COLO668 (cell line): Measurements from ENCODE around the gene LHFPL5.

Experiments used
- DNase-seq: peaks from one replicate; lab custom pipeline; 2025; ENCODE audit not compliant: unreplicated experiment; lab: John Stamatoyannopoulos, UW

LHFPL5 gene

DNA sequence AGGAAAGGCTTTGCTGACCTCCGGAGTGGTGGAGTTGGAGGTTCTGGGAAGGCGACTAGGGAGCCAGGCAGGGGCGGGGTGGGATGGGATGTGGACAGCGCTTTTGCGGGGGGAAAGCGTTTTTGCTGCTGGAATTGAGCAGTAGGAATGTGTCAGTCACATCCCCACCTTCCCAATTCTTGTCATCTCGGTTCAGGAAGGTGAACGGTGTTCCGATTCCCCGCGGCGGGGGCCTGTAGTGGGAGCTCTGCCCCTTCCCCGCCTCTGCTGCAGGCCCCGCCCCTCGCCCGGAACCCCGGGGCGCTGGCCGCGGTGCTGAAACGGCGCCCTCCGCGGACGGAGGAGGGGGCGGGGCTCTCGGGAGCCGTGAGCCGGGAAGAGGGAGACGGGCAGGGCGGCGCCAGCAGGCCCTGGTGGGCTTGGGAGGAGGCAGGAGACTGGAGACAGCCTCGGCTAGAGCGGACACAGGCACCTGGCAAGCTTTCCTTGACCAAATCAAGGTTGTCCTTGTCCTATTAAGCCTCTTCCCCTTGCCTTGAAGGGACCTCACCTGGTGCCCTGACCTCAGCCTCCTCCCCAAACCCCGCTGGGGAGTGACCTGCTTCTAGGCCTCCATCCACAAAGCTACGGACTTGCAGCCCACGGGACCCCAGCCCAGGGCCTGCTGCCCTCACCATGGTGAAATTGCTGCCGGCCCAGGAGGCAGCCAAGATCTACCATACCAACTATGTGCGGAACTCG, at the start of gene LHFPL5:
LHFPL5 (plus strand) TSS at position 357 of the 741 bp plus-strand sequence; CDS start at position 676, 319 bp downstream.
- peak; percentile 79 for DNase-seq

- no peak for DNase-seq
These were observed 47.6 kb upstream of the LHFPL5 start for GRCh38 chr6:35757456-35758123.

DNA sequence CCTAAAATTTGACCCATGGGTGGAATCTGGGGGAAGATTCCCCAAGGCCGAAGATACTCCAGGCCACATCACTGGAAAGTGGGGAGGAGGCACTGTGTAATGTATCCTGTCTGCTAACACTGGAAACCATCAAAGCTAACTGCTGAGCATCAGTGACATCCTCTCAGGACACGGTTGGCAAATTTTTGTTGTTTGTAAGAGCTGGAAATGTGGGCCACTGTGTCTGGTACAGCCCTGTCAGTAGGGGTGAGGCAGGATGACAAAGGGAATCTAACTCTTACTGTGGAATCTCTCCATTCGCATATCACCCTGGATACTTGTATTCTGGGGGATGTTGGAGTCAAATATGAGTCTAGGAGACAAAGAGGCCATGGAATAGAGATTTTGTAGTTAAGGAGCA, 45.7 kb upstream of the LHFPL5 start:
- DNase-seq = no peak

- no peak for DNase-seq
These were observed 39.4 kb upstream of the LHFPL5 start for GRCh38 chr6:35765739-35766138.

DNA sequence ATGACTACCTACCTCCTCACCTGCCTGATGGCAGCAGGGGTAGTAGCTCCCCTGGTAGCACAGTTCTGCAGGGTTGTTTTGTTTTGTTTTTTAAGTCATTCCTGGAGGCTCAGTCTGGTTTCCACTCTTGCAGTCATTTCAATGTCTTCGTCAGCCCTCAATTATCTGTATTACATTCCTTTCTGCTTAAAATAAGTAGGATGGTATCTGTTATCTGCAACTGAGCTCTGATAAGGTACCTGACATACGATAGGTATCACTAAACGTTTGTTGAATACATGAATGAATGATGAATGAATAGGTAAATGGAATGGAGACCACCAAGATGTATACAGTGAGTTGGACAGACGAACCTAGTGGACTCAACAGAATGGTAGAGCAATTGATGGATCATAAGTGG, 35.9 kb upstream of the LHFPL5 start:
- no peak for DNase-seq

GRCh38 chr6:35771343-35771627, 33.9 kb upstream of the LHFPL5 start:
- DNase-seq = no peak

DNA sequence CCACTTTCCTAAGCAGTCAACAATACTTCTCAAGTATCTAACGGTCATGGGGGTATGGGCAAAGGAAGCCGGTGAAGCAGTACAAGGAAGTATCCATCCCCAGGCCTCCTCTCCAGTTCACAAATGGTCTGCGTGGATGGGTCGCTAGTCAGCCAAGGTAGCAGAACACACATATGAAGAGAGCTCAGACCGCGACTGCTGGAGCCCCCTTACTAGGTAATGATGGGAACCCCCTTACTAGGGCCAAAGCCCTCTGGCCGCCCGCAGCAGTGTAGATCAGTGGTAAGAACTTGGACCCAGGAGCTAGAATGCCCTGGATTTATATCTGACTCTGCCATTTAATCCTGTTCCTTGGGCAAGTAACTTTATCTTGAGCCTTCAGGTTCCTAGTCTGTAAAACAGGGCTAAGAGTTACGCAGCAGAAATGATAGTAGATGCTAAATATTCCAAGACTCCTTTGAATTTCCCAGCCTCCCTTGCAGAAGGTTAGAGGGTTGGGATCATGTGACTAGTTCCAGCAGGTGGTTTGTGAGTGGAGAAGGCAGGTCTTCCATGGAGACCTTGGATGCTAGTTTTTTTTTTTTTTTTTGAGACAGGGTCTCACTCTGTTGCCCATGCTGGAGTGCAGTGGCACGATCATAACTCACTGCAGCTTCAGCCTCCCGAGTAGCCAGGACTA, 30.9 kb upstream of the LHFPL5 start:
- DNase-seq = no peak

- DNase-seq = no peak
These were observed 30.1 kb upstream of the LHFPL5 start for GRCh38 chr6:35775031-35775430.

GRCh38 chr6:35776364-35777215, 28.6 kb upstream of the LHFPL5 start, which contains the start of gene CLPSL2:
TSS of gene CLPSL2 (plus strand) at chr6:35776598. CDS start at chr6:35776619, 21 bp downstream.
- peak; percentile 58 for DNase-seq

DNA sequence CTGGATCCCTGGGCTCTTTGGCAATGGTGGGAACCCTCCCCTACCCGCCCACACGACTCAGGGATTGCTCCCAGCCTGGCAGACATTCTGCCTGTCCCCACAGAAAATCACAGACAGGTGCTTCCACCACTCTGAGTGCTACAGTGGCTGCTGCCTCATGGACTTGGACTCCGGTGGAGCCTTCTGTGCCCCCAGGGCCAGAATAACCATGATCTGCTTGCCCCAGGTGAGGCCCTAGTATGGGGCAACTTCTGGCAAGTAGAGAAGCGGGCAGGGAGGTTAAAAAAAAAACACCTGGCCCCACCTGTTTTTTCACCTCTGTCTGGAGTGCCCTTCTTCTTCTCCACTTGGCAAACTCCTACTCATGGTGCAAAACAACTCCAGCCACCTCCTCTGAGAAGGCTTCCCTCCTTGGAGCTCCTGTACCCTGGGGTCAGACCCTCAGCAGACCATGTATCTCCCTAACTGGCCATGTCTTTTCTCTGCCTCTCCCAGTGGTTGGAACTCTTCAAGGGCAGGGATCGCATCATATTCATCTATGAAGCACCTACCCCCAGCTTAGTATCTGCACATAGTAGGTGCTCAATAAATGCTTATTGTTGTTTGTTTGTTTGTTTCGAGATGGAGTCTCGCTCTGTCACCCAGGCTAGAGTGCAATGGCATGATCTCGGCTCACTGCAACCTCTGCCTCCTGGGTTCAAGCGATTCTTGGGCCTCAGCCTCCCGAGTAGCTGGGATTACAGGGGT, 27.6 kb upstream of the LHFPL5 start:
- no peak for DNase-seq

DNA sequence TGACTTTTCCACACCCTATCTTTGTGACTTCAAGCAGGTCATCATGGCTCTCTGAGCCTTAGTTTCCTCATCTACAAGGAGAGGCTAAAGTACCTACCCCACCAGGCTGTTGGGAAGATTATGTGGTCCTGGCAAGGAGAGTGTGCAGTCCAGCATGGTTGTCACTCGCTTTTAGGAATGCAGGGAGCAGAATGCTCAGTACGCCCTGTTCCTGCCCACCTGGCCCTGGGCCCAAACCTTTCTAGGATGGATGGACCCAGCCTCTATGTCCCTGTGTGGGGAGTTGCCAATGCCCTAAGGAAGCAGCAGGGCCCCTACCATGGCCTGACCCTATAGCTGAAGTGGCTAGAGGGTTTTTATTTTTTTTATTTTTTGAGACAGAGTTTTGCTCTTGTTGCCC, 26.7 kb upstream of the LHFPL5 start:
- no peak for DNase-seq

DNA sequence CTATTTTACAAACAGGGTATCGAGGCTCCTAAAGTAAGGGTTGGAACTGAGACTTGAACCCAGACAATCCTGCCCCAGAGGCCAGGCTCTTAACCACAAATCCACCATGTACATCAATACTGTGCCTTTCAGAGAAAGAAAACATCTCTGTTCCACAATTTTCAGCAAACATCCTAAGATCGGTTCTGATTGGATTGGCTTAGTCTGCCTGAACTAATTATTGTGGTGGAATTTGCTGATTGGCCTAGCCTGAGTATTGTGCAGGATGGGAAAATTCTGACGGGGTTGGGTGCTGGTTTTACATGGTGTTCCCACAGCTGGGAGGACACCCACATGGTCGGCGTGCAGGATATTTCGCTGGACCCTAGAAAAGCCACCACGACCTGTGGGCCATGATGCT, 24.4 kb upstream of the LHFPL5 start, which contains the start of gene CLPSL1:
CLPSL1 (plus strand) TSS at position 301 of the 400 bp plus-strand sequence; CDS start at position 393, 92 bp downstream.
- no peak for DNase-seq

GRCh38 chr6:35781290-35781689, 23.9 kb upstream of the LHFPL5 start:
- DNase-seq = no peak

DNA sequence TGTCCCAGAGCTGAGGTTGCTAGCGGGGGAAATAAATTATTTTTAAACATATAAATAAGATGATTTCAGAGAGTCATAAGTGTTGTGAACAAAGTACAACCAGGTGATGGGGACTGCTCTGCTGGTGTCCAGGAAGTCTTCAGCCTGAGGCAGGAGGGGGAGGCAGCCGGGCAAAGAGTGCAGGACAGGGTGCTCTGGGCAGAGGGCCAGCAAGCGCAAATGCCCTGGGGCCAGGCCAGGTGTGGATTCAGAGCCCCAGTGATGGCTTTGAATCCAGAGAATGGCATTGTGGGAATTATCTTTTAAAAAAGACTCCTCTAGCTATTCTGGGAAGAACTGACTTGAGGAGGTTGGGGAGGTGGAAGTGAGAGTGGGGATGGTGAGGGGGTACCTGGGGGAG, 22.7 kb upstream of the LHFPL5 start:
- peak; percentile 24 for DNase-seq

- no peak for DNase-seq
These were observed 21.0 kb upstream of the LHFPL5 start for GRCh38 chr6:35784200-35784599.

DNA sequence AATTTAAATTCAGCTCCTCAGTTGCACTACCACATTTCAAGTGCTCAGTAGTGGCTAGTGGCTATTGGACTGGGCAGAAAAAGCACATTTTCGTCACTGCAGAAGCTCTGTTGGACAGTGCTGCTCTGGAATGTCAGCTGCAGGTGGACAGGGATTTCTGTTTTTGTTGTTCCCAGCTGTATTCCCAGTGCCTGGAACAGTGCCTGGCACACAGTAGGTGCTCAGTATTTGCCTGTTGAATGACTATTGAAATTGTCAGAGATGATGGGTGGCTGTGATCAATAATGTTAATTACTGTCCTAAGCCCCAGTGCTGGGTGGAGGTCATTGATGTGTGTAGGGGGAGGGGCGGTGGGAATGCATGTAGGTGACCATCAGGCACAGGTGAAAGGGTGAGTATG, 18.9 kb upstream of the LHFPL5 start:
- DNase-seq = no peak

DNA sequence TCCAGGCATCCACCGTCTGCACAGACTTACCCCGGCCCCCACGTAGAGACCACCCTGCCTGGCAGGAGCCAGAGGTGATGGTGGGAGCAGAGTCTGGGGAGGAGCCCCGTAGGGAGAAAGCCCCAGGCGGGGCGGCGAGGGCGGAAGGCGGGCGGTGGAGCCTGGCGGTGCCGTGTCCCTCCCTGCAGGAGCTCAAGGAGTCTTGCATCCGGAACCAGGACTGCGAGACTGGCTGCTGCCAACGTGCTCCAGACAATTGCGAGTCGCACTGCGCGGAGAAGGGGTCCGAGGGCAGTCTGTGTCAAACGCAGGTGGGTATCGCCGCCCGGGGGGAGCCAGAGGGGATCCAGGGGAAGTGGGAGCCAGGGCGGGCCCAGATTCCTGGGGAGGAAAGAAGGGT, 18.3 kb upstream of the LHFPL5 start:
- DNase-seq = no peak

DNA sequence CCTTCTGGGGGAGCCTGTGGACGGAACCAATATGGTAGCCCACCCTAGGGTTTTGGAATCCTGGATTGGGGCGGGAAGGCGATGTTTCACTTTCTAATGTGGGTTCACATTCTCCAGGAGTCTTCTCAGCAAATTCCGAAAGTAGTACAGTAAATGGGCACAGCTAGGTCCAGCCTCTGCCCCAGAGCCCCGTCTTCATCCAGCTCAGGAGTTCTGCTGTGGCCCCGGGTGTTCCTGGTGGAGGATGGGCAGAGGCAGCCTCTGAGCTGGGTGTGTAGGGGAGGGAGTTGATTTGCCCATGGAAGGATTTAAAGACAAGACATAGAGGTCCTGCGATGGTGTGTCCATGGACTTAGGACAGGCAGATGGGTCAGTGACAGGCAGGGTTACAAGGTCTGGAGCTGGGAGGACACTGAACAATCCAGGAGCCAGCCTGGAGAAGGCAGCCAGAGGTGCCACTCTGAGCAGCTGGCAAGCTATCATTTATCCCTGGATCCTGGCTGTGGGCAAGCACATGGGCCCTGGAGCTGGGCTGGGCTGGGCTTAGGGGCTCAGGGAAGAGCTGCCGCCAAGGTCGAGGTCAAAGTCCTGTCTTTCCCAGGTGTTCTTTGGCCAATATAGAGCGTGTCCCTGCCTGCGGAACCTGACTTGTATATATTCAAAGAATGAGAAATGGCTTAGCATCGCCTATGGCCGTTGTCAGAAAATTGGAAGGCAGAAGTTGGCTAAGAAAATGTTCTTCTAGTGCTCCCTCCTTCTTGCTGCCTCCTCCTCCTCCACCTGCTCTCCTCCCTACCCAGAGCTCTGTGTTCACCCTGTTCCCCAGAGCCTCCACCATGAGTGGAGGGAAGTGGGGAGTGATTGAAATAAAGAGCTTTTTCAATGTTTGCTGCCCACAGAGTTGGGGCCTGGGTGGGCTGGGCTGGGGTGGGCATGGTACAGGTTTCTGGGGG, 17.6 kb upstream of the LHFPL5 start:
- no peak for DNase-seq

DNA sequence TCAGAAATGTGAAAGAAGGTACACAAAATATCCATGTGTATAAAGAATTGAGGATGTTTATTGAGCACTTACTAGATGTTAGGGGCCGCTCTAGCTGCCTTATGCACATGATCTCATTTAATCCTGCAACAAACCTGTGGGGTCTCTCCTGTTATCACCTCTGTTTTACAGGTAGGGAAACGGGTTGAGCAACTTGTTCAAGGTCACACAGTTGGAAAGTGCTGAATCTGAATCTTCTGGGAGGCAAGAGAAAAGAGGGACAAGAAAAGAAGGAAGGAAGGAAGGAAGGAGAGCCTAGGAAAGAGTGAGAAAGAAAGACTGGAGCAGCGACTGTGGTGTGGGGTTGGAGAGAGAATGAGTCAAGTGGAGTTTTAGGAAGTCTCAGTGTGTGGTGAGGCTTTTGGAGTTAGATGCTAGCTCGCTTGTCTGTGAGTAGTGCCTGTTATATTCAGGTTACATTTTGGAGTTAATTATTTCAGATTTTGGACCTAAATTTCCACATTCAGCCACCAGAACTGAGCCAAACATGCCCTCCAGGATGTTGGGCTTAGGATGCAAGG, 16.6 kb upstream of the LHFPL5 start:
- DNase-seq = no peak
